HG03457 (cell line): ENCODE results near the gene PMEPA1.

ENCODE experiments used
- ATAC-seq: cut with Tn5 transposase; IDR thresholded peaks from one replicate; pipeline ENCODE4 v1.9.1; 2021; ENCODE audit warnings: moderate number of reproducible peaks; ENCODE audit not compliant: unreplicated experiment

The PMEPA1 gene

DNA sequence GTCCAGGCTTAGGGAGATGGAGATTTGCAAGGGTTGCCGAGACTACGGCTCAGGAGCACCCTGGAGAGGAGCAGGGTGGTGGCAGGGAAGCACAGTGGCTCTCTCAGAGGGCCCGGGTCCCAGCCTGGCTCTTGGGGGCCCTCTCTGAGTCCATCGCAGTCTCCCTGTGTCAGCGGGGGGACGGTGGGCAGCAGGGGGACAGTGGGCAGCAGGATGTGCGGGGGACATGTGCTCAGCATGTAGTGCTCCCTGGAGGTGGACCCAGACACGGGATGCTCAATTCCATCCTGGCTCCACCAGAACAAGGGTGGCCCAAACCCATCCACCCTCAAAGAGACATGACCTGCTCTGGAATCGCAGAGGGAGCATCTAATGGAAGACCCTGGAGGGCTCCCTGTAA is 46.6 kb downstream of the PMEPA1 start:
- no peak for ATAC-seq

DNA sequence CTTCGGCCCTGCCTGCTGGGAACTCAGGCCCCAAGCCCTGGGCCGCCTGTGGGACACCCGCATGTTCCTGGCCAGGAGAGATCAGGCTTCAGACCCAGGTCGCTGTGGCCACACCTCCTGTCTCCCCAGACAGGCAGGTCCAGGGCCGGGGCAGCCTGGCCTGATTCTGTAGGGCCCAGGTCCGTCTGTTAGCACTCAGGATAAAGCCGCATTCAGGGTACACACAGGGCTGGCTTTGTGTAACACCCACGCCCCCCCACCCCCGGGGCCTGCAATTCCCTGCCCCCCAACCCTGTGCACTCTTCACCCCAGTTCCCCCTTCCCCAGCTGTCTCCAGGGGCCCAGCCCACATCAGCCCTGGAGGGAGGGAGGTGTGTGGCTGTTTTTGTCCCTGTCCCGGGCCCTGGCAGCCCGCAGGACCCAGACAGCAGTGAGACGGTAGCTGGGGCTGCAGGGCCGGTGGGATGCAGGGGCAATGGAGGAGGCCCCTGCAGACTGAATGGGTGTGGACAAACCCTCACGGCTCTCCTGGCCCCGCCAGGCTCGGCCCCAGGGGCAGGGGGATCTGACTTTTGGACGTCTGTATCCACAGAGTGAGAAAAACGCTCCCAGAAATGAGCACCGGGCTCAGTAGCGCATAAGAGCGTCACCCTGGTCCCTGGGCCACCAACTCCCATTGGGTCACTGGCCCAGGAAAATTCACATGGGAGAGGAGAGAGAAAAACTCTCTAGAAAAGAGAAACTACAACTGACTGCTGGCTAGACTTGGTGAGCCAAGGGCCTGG is 47.2 kb downstream of the PMEPA1 start:
- no peak for ATAC-seq

DNA sequence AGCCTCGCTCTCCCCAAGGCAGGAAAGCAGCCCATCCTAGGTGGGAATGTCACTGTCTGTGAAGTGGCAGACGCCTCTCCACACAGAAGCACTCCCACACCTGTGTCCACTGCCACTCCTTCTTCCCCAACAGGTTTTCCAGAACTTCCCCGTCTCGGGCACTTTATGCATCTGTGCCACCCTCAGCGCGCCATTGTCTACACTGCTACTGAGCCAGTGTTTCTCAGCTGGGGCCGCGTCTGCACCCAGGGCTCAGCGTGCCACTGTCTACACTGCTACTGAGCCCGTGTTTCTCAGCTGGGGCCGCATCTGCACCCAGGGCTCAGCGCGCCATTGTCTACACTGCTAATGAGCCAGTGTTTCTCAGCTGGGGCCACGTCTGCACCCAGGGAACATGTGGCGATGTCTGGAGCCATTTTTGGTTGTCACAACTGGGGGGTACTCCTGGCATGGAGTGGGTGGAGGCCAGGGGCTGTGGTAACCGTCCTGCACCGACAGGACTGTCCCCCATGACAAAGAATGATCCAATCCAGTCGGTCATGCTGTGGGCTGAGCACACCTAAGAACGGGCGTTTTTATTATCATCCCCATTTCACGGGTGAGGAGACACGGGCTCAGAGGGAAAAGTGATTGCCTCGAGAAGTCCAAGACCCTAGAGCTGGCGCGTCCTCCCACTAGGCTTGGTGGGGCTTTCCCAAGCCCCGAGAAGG is 47.9 kb downstream of the PMEPA1 start:
- ATAC-seq = no peak

DNA sequence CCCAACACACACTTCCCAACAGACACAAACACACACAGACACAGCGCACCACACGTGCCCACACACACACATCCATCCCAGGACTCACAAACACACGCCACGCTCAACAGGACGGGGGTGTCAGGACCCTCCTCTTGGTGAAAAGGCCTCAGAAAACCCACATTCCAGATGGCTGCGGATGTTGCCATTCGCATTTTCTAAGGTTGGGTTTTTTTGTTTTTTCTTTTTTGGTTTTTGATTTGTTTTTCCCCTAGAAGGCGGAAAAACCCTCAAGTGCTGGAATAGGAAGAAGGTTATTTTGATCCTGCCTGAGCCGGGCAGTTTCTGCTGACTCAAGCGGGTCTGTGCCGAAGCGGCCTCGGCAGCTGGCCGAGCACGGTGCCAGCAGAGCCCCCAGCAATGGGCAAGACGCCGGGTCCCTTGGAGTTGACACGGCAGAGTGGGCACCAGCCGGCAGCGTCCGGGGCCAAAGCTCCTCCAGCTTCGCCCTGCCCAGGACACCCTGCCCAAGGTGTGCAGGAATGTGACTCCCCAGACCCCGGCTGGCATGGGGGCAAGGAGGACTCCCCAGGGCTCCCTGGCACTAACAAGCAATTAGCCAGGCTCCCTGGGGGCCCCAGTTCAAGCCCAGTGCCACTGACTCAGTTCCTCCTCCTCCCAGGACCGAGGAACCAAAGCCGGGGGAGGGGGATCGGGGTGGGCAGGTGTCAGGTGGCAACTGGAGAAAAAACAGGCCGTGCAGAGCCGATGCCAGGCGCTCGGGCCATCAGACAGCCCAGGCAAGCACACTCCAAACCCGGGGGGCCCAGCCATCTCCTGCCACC is 48.7 kb downstream of the PMEPA1 start:
- no peak for ATAC-seq

DNA sequence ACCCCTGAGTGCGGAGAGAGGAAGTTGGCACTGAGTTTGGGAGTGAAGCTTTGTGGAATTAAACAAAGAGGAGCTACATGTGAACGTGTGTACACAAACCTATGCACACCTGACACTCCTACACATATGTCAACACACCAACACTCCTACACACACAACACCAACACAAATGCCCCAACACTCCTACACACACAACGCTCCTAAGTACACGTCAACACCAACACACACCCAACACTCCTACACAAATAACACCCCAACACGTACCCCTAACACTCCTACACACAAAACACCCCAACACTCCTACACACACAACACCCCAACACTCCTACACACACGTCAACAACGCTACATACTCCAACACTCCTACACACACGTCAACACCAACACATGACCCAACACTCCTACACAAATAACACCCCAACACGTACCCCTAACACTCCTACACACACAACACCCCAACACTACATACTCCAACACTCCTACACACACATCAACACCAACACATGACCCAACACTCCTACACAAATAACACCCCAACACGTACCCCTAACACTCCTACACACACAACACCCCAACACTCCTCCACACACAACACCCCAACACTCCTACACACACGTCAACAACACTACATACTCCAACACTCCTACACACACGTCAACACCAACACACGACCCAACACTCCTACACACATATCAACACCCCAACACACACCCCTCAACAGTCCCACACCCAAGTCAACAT is 49.5 kb downstream of the PMEPA1 start:
- no peak for ATAC-seq

DNA sequence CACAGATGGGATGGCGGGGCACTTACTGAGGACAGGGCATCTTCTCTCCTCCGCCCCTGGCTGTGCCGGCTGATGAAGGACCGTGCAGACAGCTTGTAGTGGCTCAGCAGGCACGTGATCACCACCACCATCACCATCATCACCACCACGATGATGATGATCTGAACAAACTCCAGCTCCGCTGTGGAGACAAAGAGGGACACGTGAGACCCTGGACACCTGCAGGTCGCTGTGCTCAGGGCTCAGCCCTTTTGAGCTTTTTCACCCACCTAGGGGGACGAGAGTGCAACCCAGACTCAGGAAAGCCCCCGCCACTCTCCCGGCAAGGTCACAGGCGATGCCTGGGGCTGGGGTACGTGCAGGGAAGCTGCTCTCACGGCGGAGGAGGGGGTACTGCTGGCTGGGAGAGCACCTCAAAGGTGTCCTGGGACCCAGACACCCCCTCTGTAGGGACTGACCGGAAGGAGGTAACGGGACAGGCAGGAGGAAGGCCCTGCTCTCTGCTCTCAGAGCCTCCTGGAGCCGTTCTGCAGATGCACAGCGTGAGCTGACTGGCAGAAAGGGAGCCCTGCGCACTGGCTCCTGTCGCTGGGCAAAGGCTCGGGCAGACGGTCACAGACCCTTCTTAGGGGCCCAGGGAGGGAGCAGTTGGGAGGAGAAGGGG is 50.2 kb downstream of the PMEPA1 start:
- no peak for ATAC-seq

DNA sequence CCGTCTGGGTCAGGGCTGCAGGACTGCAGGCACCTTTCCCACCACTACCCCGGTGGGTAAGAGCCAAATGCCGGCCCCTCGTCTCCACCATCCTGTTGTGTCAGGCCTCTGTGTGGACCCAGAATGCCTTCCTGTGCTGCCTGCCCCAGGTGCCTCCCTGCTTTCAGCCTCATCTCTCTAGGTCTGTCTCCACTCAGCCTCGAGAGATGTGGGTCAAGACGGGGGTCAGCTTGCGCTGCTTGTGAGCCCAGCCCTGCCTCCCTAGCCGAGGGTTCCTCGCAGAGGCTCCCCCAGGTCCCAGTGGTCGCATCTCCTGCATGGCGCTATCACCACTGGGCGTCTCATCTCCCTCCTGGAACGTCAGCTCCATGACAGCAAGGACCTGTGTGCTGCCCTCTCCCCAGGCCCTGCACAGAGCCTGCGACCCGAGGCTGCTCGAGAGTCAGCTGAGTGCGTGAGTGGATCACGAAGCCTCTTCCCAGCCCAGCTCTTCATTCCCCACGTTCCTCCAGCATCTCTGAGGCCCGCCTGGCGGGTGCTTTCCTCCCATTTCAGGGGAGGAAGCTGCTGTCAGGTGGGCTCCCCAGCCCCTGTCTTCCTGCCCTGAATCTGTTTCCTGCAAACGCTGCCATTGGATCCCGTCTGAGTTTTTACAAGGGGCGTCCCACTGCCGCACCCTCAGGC is 50.8 kb downstream of the PMEPA1 start:
- ATAC-seq = no peak

DNA sequence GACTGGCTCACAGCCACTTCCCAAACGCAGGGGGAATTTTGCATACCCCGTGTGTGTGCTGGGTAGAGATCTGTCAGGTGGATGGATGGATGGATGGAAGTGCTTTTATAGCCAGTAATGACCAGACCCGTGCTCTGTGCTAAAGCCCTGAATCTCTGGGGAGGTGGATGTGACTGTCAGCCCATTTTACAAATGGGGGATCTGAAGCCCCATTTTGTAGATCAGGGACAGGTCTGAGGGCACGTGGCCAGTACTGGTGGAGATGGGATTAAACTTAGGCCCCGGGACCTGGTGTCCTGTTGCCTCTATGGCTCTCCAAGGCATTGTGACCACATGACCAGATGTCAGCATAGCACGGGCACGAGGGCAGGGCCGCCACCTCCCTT is 51.4 kb downstream of the PMEPA1 start:
- ATAC-seq = no peak

DNA sequence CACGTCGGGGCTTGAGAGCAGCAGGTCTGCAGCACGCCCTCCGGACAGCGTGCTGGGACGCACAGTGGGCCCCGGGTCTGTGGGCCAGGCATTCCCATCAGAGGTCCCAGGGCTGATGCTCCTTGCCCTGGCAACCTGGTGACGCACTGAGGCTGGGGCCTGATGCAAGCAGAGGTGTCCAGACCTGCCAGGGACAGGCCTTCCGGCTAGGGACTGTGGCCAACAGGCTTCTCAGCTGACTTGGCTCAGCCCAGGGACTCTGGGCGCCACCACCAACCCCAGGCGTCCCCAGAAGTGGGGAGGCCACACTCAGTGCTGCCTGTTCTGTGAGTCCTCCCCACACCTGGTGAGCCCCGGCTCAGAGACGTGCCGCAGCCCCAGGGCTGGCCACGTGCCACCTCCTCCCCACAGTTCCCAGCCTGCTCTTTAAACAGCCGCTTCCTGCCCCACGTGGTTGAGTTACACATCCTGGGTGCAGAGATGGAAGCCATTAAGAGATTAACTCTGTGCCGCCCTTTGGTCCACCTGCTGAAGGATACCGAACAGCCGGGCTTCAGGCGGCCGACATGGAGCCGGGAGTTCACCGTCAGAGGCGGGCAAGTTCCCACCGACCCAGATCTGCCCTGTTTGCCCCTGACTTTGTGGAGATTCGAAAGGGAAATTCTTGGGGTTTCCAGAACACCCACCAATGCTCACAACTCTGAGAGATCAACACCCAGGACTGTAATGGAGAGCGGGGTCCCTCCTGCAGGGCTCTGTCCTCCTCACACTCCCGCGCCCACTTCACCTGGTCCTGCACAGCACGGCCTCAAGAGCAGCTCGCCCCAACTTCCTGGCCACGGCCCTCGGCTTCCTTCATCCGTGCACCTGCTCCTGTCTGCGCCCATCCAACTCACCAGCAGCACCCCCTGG is 52.0 kb downstream of the PMEPA1 start:
- ATAC-seq = no peak

DNA sequence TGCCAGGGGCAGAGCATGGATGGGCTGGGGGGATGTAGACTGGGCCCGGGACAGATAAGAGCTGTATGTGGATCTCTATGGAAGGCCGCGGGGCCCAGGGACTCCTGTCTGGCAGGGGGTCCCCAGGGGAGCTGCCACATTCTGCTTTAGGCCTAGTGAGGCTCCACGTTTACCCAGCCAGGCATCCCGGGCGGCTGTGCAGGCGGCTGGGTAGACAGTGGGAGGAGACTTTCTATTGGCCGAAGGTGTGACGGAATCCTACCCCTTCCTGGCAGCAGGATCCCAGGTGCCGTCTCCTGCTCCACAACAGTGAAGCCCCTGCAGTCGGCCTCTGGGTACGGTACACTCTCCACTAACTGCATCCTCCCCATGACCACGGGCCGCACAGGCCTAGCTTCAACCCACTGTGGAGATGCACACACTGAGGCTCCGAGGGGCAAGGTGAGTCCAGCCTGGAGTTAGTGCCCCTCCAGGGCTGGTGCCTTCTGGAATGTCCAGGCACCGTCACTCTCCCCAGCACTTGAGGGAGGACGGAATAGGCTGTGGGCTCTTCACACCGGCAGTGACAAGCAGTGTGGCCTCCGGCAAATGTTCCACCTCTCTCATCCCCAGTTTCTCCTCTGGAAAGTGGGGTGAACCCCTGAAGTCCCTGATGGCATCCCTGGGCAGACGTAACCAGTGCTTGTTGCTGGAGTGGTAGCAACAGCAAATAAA is 52.8 kb downstream of the PMEPA1 start:
- ATAC-seq = no peak

DNA sequence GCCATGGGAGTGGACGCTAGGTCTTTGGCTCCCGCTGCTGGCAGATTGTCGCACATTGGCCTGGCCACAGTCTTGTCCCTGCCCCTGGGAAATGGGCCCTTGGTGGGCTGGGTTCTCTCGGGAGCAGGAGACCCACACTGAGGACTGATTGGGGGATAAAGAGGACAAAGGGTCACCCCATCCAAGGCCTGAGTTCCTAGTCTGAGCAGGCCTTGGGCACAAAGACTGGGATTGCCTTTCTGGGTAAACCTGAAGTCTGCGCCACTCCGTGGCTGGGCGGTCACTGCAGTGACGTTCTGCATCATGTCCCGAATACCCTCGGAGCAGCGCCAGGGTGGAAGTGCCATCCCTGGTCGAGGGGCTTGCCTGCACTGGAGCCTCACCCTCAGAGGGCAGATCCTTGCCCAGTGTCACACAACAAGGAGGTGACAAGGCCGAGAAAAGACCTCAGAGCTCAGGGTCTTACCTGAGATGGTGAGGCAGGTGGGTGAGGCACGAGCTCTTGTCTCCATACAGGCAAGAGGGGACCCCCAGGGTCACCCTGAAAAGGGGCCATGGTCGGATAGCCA is 53.5 kb downstream of the PMEPA1 start:
- no peak for ATAC-seq

DNA sequence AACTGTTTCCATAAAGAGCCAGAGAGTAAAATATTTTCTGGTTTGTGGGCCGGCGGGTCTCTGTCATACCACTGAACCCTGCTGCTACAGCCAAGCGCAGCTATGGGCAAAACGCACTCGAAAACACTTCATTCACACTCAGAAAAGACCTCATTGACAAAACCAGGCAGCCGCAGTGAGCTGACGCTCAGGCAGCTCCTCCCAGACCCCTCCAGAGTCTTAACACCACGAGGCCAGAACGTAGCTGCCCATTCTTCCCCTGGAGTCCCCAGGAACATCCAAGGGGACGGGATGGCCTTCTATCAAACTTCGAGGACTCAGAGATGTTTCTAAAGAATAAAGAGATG is 54.0 kb downstream of the PMEPA1 start:
- no peak for ATAC-seq

DNA sequence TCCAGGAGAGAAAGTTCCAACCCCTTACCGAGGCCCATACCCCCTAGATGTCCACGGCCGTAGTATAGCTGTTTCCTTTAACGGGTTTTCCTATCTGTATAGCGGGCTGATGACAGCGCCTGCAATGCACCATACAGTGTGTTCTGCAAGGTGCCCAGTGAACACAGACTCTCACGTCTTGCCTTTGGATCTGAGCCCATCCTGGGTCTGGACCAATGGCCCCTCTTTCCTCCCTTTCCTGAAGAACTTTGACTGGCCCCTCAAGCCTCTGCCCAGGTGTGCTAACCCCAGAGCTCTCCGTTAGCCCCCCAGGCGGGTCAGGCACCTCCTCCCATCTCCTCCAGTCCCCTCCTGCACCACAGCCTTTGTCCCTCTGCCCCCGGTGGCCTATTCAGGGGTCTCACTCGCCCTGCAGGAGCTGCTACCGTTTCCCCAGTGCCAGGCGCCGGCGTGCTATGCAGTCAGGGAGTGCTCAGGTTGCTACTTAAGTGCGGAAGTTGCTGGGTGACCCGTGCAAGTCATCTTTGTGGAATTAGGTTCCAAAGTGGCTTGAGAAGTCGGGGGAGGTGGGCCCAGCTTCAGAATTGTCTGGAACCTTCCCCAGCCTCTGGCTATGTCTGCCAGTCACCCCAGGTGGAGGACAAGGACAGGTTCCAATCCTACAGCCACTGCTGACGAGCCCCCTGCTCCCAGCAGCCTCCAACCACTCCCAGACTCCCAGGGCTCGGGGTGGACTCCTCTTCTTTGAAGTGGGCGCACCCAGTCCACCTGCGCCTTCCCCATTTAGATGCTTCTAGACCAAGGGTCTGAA is 54.6 kb downstream of the PMEPA1 start:
- no peak for ATAC-seq

DNA sequence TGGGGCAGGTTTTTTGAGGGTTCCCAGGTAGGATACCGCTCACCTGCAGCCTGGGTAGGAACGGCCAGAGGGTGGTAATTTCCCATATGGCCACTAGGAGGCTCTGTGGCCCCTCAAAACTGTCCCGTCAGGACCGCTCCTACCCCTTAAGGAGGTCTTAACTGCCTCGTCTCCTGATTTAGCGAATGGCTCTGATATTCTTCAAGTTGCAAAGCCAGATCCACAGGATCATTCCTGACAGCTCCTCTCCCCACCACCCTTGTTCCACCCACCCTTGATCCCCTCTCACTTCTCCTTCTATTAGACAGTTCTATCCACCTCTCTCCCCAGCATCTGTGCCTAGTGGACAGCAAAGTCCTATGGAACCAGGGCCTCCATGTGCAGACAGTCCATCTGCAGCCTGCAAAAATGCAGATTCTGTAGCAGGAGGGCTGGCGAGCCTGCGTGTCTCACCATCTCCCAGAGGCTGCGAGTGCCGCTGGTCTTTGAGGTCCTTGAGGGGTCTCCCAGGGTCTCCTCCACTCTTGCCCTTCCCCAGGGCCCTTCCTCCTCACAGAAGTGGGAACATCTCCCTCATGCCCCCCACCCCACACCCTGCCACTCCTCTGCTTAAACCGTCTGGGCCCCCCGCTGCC is 55.3 kb downstream of the PMEPA1 start:
- ATAC-seq = no peak

DNA sequence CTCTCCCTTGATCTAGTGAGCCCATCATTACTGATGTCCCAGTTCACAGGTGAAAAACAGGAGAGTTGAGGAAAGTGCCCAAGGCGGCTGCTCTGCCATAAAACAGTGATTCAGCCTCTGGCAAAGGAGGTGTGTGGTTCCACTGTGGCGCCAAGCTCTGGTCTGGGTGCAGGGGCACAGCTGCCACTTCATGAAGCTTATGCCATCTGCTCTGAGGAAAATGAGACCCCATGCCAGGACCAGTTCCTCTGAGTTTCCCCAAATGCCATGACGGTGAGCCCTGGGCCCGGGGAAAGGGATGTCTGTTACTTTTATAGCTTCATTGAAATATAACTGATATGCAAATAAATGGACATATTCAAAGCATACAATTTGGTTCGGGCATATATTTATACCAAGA is 55.9 kb downstream of the PMEPA1 start:
- ATAC-seq = no peak

DNA sequence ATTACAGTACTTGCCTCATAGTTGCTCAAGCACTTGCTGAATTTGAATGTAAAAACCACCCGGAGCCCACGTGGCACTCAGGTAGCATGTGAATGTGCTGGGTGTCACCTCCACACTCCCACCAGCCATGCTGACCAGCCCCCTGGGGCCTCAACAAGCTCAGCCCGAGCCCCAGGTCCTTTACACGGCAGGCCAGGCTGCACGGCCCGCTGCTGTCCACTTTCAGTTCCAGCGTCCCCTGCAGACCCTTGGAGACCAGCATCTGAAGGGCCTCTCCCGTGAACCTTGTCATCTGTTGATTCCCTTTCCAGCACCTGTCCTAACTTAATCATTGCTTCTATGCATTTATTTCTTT is 56.3 kb downstream of the PMEPA1 start:
- no peak for ATAC-seq
